Suprapubic skin (tissue), 4 donors: ENCODE results near the gene PCDHB11. TPM values are rescaled to one million over a fixed set of nuclear protein-coding genes. Genes with fewer than 3 reads are reported as not detected.
"Not testable (repeated sequence)": the region's sequence is repeated elsewhere in the genome, so short reads cannot be mapped to it uniquely, and the experiment has no call there.

Source experiments
- DNase-seq, 2 donors: peaks; one replicate each; pipeline ENCODE4 v3.0.0-alpha.2; 2019; ENCODE audit warnings: low spot score in 2 of 2
- H3K27ac ChIP-seq: fragments of 200-600 bp; sonication (generic); one replicate; pipeline ENCODE4 v1.5.1; 2019
- H3K27me3 ChIP-seq: fragments of 200-600 bp; sonication (generic); one replicate; pipeline ENCODE4 v1.5.1; 2019
- H3K36me3 ChIP-seq: fragments of 200-600 bp; sonication (generic); one replicate; pipeline ENCODE4 v1.5.1; 2019
- H3K4me1 ChIP-seq: fragments of 200-600 bp; sonication (generic); one replicate; pipeline ENCODE4 v1.5.1; 2019
- H3K4me3 ChIP-seq: fragments of 200-600 bp; sonication (generic); one replicate; pipeline ENCODE4 v1.5.1; 2019; ENCODE audit warnings: mild to moderate bottlenecking
- H3K9me3 ChIP-seq: fragments of 200-600 bp; sonication (generic); one replicate; pipeline ENCODE4 v1.5.1; 2019
- EP300 ChIP-seq: sonication (generic); formaldehyde crosslinking; IDR thresholded peaks from one replicate; pipeline ENCODE4 v1.6.1; 2017; ENCODE audit warnings: antibody characterized with exemption
- POLR2A ChIP-seq, 2 donors: fragments of 450-650 bp; IDR thresholded peaks; one replicate each; pipeline ENCODE4 v1.6.1; 2017; ENCODE audit warnings: antibody characterized with exemption in 2 of 2, mild to moderate bottlenecking in 2 of 2, moderate library complexity in 2 of 2
- POLR2AphosphoS5 ChIP-seq, 3 donors: sonication (generic); formaldehyde crosslinking; IDR thresholded peaks; one replicate each; pipeline ENCODE4 v1.6.1; 2017; ENCODE audit warnings: antibody characterized with exemption in 3 of 3
- WGBS: methylation state at CpG from one replicate; pipeline ENCODE4 v1.1.5; 2018; 5-methylcytosine and 5-hydroxymethylcytosine counted together
- total RNA-seq, 4 donors: library from RNA; depleted of rRNA; stranded (reverse); fragments of >200 nt; gene quantifications; one replicate each; pipeline ENCODE4 v1.1.0, GENCODE V29; 2016
- TF ChIP-seq, protein P1 (sequence below), 2 donors: fragments of 200-600 bp in 1 of 2; fragments of 450-650 bp in 1 of 2; sonication (generic) in 1 of 2; IDR thresholded peaks; one replicate each; pipeline ENCODE4 v1.5.1; 2016 to 2019; ENCODE audit warnings: antibody characterized with exemption in 2 of 2, mild to moderate bottlenecking in 1 of 2, moderate library complexity in 1 of 2

Gene PCDHB11
- total RNA-seq, 4 donors from 2014 or later = 0.98 to 2.8 (median 1.2) TPM

DNA sequence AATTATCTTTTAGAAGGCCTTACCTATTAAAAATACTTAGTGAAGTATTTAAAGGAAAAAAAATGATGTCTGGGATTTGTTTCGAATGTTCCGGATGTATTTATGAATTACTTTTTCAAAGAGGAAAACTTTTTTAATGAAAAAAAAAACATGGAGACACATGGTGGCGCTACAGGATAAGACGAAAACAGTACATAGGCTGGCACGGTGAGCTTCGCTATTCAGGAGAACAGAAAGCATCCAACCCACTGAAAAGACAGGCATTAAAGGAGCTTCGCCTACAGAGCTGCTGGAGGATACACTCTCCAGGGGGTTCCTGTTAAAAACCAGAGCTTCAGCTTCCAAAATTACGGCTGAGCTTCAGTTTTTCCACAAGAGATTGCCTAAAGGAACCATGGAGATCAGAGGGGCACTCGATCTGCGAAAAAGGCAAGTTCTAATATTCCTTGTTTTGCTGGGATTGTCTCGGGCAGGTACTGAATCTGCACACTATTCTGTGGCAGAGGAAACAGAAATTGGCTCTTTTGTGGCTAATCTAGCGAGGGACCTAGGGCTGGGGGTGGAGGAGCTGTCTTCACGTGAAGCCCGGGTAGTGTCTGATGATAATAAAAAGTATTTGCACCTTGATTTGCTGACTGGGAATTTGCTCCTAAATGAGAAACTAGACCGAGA is 23.8 kb downstream of the PCDHB11 start, which contains the start of gene PCDHB14:
TSS of gene PCDHB14 (plus strand) at position 232 of the 672 bp plus-strand sequence. CDS start at position 395, 163 bp downstream.
- Histone ChIP-seq H3K27ac (no peak within 1 kb of the TSS), H3K4me1 (no peaks in the 10 kb centered on the region), H3K4me3 (peak within 1 kb of the TSS; percentile 27), H3K9me3 (peaks cover 24% of the 10 kb centered on the region), H3K36me3 (no peaks in the 10 kb centered on the region), H3K27me3 (no peaks in the 10 kb centered on the region)
- no peak for DNase-seq
- TF ChIP-seq POLR2A (IDR thresholded peaks at IDR 0.05) (no peak), POLR2AphosphoS5 (IDR thresholded peaks at IDR 0.05) (no peak)
- WGBS = 39% methylated on average over 15 of the region's 15 CpGs

DNA sequence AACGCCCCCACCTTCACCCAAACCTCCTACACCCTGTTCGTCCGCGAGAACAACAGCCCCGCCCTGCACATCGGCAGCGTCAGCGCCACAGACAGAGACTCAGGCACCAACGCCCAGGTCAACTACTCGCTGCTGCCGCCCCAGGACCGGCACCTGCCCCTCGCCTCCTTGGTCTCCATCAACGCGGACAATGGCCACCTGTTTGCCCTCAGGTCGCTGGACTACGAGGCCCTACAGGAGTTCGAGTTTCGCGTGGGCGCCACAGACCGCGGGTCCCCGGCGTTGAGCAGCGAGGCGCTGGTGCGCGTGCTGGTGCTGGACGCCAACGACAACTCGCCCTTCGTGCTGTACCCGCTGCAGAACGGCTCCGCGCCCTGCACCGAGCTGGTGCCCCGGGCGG is 25.4 kb downstream of the PCDHB11 start:
- WGBS = 17% methylated on average over 10 of the region's 40 CpGs
- H3K4me3 ChIP-seq, H3K27ac ChIP-seq, H3K4me1 ChIP-seq, H3K27me3 ChIP-seq, DNase-seq, H3K36me3 ChIP-seq: not testable (repeated sequence)
- peaks cover 20% of the 10 kb centered on the region for H3K9me3 ChIP-seq

DNA sequence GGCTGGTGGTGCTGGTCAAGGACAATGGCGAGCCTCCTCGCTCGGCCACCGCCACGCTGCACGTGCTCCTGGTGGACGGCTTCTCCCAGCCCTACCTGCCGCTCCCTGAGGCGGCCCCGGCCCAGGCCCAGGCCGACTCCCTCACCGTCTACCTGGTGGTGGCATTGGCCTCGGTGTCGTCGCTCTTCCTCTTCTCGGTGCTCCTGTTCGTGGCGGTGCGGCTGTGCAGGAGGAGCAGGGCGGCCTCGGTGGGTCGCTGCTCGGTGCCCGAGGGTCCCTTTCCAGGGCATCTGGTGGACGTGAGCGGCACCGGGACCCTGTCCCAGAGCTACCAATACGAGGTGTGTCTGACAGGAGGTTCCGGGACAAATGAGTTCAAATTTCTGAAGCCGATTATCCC is 26.0 kb downstream of the PCDHB11 start:
- not testable (repeated sequence) for H3K4me3 ChIP-seq, H3K27me3 ChIP-seq, DNase-seq, H3K27ac ChIP-seq, H3K36me3 ChIP-seq, H3K4me1 ChIP-seq
- H3K9me3 ChIP-seq = peaks cover 21% of the 10 kb centered on the region
- WGBS = 47% methylated on average over 22 of the region's 30 CpGs

DNA sequence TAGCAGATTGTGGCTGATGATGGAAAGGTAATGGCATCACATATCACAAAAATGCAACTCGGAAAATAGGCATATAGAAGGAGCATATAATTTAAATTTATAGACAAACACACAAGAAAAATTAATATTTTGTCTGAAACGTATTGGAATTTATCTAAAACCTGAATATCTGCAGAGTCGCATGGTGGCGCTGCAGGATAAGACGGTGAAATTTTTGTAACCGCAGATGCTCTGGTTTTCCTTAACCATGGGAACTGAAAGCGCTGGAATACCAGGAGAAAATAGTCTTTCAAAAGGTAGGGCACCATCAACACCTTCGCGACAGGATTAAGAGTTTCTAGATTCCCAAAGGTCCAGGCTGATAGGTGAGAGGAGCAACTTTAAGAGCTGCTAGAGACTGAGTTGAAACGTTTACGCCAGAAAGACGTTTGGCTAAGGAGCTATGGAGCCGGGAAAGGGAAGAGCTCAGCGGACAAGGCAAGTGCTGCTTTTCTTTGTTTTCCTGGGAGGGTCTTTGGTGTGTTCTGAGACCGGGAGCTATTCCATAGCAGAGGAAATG is 34.8 kb downstream of the PCDHB11 start:
- H3K27ac ChIP-seq = no peak overlapping the region
- H3K4me3 ChIP-seq = peak overlapping the region; percentile 13
- TF ChIP-seq, protein P1, sequence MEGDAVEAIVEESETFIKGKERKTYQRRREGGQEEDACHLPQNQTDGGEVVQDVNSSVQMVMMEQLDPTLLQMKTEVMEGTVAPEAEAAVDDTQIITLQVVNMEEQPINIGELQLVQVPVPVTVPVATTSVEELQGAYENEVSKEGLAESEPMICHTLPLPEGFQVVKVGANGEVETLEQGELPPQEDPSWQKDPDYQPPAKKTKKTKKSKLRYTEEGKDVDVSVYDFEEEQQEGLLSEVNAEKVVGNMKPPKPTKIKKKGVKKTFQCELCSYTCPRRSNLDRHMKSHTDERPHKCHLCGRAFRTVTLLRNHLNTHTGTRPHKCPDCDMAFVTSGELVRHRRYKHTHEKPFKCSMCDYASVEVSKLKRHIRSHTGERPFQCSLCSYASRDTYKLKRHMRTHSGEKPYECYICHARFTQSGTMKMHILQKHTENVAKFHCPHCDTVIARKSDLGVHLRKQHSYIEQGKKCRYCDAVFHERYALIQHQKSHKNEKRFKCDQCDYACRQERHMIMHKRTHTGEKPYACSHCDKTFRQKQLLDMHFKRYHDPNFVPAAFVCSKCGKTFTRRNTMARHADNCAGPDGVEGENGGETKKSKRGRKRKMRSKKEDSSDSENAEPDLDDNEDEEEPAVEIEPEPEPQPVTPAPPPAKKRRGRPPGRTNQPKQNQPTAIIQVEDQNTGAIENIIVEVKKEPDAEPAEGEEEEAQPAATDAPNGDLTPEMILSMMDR (IDR thresholded peaks at IDR 0.05) = no peak
- TF ChIP-seq EP300 (no peak), POLR2A (IDR thresholded peaks at IDR 0.05) (no peak), POLR2AphosphoS5 (IDR thresholded peaks at IDR 0.05) (no peak)
- no peak for DNase-seq
- H3K9me3 ChIP-seq = peaks cover 67% of the 10 kb centered on the region
- WGBS = 9% methylated on average over 15 of the region's 15 CpGs
- no peaks in the 10 kb centered on the region for H3K36me3 ChIP-seq
- no peaks in the 10 kb centered on the region for H3K4me1 ChIP-seq
- H3K27me3 ChIP-seq = no peaks in the 10 kb centered on the region

DNA sequence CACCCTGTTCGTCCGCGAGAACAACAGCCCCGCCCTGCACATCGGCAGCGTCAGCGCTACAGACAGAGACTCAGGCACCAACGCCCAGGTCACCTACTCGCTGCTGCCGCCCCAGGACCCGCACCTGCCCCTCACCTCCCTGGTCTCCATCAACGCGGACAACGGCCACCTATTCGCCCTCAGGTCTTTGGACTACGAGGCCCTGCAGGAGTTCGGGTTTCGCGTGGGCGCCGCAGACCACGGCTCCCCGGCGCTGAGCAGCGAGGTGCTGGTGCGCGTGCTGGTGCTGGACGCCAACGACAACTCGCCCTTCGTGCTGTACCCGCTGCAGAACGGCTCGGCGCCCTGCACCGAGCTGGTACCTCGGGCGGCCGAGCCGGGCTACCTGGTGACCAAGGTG is 36.5 kb downstream of the PCDHB11 start:
- WGBS = 25% methylated on average over 4 of the region's 40 CpGs
- not testable (repeated sequence) for H3K4me1 ChIP-seq, H3K27ac ChIP-seq, H3K27me3 ChIP-seq, H3K4me3 ChIP-seq, H3K36me3 ChIP-seq, DNase-seq
- H3K9me3 ChIP-seq = peaks cover 78% of the 10 kb centered on the region

DNA sequence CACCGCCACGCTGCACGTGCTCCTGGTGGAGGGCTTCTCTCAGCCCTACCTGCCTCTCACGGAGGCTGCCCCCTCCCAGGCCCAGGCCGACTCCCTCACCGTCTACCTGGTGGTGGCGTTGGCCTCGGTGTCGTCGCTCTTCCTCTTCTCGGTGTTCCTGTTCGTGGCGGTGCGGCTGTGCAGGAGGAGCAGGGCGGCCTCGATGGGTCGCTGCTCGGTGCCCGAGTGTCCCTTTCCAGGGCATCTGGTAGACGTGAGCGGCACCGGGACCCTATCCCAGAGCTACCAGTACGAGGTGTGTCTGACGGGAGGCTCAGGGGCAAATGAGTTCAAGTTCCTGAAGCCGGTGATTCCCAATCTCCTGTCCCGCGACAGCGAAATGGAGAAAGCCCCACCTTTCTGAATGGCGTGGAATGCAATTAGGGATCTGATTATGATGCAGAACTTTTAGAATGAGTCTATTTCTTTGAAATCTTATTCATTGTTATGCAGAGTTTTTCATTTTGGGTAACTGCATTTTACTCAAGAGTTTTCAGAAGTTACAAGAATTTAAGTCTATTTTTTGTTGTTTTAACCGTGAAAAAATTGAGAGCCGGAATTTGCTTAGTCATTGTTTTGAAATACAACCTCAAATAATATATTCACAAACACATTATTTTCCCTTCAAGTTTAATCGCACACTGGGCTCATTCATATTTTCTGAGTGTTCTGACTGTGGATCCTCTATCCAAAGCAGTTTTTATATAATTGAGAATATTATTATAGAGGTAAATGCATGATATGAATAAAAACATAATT is 37.3 kb downstream of the PCDHB11 start:
- no peaks in the 10 kb centered on the region for H3K4me1 ChIP-seq
- 23% methylated on average over 13 of the region's 32 CpGs for WGBS
- TF ChIP-seq EP300 (no peak), POLR2A (IDR thresholded peaks at IDR 0.05) (no peak), POLR2AphosphoS5 (IDR thresholded peaks at IDR 0.05) (no peak)
- TF ChIP-seq, protein P1 (IDR thresholded peaks at IDR 0.05) = no peak
- H3K36me3 ChIP-seq = no peaks in the 10 kb centered on the region
- DNase-seq = no peak
- no peak overlapping the region for H3K4me3 ChIP-seq
- H3K9me3 ChIP-seq = peaks cover 83% of the 10 kb centered on the region
- no peak overlapping the region for H3K27ac ChIP-seq
- H3K27me3 ChIP-seq = no peaks in the 10 kb centered on the region

DNA sequence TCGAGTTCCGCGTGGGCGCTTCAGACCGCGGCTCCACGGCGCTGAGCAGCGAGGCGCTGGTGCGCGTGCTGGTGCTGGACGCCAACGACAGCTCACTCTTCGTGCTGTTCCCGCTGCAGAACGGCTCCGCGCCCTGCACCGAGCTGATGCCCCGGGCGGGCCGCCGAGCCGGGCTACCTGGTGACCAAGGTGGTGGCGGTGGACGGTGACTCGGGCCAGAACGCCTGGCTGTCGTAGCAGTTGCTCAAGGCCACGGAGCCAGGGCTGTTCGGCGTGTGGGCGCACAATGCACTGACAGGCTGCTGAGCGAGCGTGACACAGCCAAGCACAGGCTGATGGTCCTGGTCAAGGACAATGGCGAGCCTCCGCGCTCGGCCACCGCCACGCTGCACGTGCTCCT is 42.1 kb downstream of the PCDHB11 start:
- H3K36me3 ChIP-seq = no peaks in the 10 kb centered on the region
- no peak overlapping the region for H3K27ac ChIP-seq
- no peak for DNase-seq
- 32% methylated on average over 18 of the region's 43 CpGs for WGBS
- no peaks in the 10 kb centered on the region for H3K27me3 ChIP-seq
- no peak overlapping the region for H3K4me3 ChIP-seq
- H3K9me3 ChIP-seq = peaks cover 85% of the 10 kb centered on the region
- H3K4me1 ChIP-seq = no peaks in the 10 kb centered on the region
- TF ChIP-seq EP300 = no peak
